ENCODE results near the gene SMU1.

DNA sequence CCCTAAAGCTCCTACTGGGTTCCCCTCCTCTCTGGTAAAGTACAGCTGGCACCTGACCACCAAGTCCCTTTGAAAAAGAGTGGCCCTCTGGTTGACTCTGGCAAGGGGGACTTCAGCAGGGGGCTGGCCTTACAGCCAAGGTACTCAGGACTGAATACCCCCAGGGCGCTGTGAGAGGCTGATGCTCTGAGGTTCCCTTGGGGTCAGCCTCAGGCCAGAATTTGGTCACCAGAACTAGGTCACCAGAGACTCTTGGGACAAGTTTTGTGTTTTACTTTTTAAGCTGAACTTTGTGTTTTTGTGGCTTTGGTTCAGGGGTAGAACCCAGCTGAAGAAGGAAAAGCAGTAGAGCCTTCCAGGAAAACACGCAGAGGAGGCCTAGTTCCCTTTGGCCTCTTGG, 23.3 kb upstream of the SMU1 start:
- TF ChIP-seq, protein P1, sequence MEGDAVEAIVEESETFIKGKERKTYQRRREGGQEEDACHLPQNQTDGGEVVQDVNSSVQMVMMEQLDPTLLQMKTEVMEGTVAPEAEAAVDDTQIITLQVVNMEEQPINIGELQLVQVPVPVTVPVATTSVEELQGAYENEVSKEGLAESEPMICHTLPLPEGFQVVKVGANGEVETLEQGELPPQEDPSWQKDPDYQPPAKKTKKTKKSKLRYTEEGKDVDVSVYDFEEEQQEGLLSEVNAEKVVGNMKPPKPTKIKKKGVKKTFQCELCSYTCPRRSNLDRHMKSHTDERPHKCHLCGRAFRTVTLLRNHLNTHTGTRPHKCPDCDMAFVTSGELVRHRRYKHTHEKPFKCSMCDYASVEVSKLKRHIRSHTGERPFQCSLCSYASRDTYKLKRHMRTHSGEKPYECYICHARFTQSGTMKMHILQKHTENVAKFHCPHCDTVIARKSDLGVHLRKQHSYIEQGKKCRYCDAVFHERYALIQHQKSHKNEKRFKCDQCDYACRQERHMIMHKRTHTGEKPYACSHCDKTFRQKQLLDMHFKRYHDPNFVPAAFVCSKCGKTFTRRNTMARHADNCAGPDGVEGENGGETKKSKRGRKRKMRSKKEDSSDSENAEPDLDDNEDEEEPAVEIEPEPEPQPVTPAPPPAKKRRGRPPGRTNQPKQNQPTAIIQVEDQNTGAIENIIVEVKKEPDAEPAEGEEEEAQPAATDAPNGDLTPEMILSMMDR (conservative IDR thresholded peaks at IDR 0.05 in 1 of 2, IDR thresholded peaks at IDR 0.05 in 1 of 2; ENCODE audit: extremely low read depth in 1 of 2, insufficient read depth in 1 of 2, low read depth in 1 of 2, low read length in 2 of 2): no peak
- no peak for TF ChIP-seq EZH2 (IDR thresholded peaks at IDR 0.05; ENCODE audit: borderline replicate concordance, low read length)

Data from mammary epithelial cell (primary cell).